Activated T-helper 1 cell treated with anti-CD3 and anti-CD28 coated beads, Interleukin-12 subunit alpha, Interleukin-12 subunit beta, Interleukin-2, Interleukin-4 antibody, amounts not matched to agents 30 ng/mL and 10 ng/mL and 1 ng/mL, durations not matched to agents 14 hours and 24 hours and 36 hours (primary cell): ENCODE data around the gene TNPO3. TPM values are rescaled to one million over a fixed set of nuclear protein-coding genes. Genes with fewer than 3 reads are reported as not detected.

Experiments used
- DNase-seq: peaks from one replicate; pipeline ENCODE4 v3.0.0; 2021; ENCODE audit warnings: low spot score
- H3K27ac Mint-ChIP-seq: one replicate; pipeline ENCODE4 v1.8.0; 2021; ENCODE audit warnings: mild to moderate bottlenecking, mixed read lengths
- H3K27me3 Mint-ChIP-seq: one replicate; pipeline ENCODE4 v1.8.0; 2022; ENCODE audit warnings: mild to moderate bottlenecking, moderate library complexity, mixed read lengths; ENCODE audit not compliant: insufficient read depth
- H3K36me3 Mint-ChIP-seq: one replicate; pipeline ENCODE4 v1.8.0; 2021; ENCODE audit warnings: low read depth, mixed read lengths
- H3K4me1 Mint-ChIP-seq: one replicate; pipeline ENCODE4 v1.8.0; 2021; ENCODE audit warnings: low read depth, mixed read lengths
- H3K4me3 Mint-ChIP-seq: one replicate; pipeline ENCODE4 v1.8.0; 2021; ENCODE audit warnings: mild to moderate bottlenecking, moderate library complexity, mixed read lengths
- H3K9me3 Mint-ChIP-seq: one replicate; pipeline ENCODE4 v1.8.0; 2021; ENCODE audit warnings: mixed read lengths
- intact Hi-C: fragments of 100-400 bp; cut with micrococcal nuclease; formaldehyde crosslinking; loops from one replicate; pipeline ENCODE4 v1.15.1; 2024
- total RNA-seq: library from RNA; stranded (reverse); gene quantifications from 2 replicates; pipeline ENCODE4 v1.2.3, GENCODE V29; 2022

The TNPO3 gene
- total RNA-seq, 1 donor from 2014 or later, result 53.2 TPM

- Mint-ChIP-seq H3K4me3 (no peak overlapping the region), H3K4me1 (no peaks in the 10 kb centered on the region), H3K27ac (no peak overlapping the region), H3K9me3 (no peaks in the 10 kb centered on the region), H3K27me3 (peaks cover 47% of the 10 kb centered on the region), H3K36me3 (no peaks in the 10 kb centered on the region)
- DNase-seq, result no peak
- intact Hi-C loops, result no loop called here
These were observed 147.9 kb downstream of the TNPO3 start for GRCh38 chr7:128906766-128907559.

GRCh38 chr7:128906001-128906765 is 148.7 kb downstream of the TNPO3 start:
- Mint-ChIP-seq H3K4me1 (no peaks in the 10 kb centered on the region), H3K36me3 (no peaks in the 10 kb centered on the region), H3K4me3 (no peak overlapping the region), H3K27ac (no peak overlapping the region), H3K9me3 (no peaks in the 10 kb centered on the region), H3K27me3 (peaks cover 40% of the 10 kb centered on the region)
- no peak for DNase-seq
- intact Hi-C loops, result no loop called here

- Mint-ChIP-seq H3K4me1 (no peaks in the 10 kb centered on the region), H3K36me3 (no peaks in the 10 kb centered on the region), H3K27ac (no peak overlapping the region), H3K4me3 (no peak overlapping the region), H3K27me3 (peaks cover 30% of the 10 kb centered on the region), H3K9me3 (peaks cover 2% of the 10 kb centered on the region)
- intact Hi-C loops, result loop anchor here (1.0 kb wide), 2 partner anchors 187 to 306 kb away; no protein-coding TSS in a partner anchor
- no peak for DNase-seq
These were observed 150.3 kb downstream of the TNPO3 start for GRCh38 chr7:128904381-128905197.

Other genes starting within 250 kb of the TNPO3 start
- gene FLNC, start 224.7 kb downstream of the TNPO3 start, total RNA-seq, result 0.03 and 0.07 TPM in 2 replicates
- 131 and 134 TPM in 2 replicates for gene ATP6V1F, start 192.3 kb downstream of the TNPO3 start, total RNA-seq
- gene KCP, start 144.4 kb downstream of the TNPO3 start, total RNA-seq, result not detected in 2 replicates
- gene IRF5, start 117.2 kb downstream of the TNPO3 start, total RNA-seq, result 19.8 and 21.2 TPM in 2 replicates
- 9.5 and 9.8 TPM in 2 replicates for gene TSPAN33, start 89.6 kb upstream of the TNPO3 start, total RNA-seq
- 0.44 and 0.56 TPM in 2 replicates for gene SMO, start 133.5 kb upstream of the TNPO3 start, total RNA-seq
- gene AHCYL2, start 169.9 kb upstream of the TNPO3 start, total RNA-seq, result 14.1 and 15.5 TPM in 2 replicates